GM19455 (cell line): ENCODE data around the gene THAP11.

Experiments
- ATAC-seq: cut with Tn5 transposase; IDR thresholded peaks from one replicate; pipeline ENCODE4 v1.9.1; 2021; ENCODE audit not compliant: unreplicated experiment

The THAP11 gene

DNA sequence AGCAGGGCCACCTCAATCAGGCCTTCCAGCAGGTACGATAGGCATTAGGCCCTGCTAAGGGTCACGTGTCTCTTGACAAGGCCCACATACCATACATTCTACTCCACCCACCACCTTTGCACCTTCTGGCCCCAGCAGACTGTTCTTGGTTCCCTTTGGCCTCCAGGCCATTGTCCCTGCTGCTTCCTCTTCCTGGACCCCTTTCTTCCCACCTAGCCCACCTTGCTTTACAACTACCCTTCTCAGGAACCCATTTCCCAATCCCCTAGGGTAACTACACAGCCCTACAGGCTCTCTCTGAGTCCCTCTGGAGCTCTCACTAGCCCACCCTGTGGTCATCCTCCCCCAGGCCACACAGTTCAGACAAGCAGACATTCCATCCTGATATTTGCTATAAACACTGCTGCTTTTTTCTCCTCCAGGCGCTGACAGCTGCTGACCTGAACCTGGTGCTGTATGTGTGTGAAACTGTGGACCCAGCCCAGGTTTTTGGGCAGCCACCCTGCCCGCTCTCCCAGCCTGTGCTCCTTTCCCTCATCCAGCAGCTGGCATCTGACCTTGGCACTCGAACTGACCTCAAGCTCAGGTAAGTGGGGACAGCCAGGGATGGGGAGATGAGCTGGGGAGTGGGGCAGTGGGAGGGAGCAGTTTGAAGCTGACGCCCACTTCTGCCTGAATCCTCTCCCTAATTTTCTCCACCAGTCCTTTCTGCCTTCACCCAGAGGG lies 41.2 kb downstream of the THAP11 start:
- no peak for ATAC-seq

DNA sequence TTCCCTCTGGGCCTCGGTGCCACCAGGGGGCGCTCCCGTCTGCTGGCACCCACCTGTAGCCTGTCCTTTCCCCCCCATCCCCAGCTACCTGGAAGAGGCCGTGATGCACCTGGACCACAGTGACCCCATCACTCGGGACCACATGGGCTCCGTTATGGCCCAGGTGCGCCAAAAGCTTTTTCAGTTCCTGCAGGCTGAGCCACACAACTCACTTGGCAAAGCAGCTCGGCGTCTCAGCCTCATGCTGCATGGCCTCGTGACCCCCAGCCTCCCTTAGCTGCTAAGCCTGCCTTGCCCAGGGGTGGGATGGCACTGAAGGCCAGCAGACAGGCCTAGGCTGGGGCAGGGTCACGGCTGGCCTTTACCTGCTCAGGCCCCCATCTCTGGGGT lies 41.7 kb downstream of the THAP11 start:
- ATAC-seq: no peak

DNA sequence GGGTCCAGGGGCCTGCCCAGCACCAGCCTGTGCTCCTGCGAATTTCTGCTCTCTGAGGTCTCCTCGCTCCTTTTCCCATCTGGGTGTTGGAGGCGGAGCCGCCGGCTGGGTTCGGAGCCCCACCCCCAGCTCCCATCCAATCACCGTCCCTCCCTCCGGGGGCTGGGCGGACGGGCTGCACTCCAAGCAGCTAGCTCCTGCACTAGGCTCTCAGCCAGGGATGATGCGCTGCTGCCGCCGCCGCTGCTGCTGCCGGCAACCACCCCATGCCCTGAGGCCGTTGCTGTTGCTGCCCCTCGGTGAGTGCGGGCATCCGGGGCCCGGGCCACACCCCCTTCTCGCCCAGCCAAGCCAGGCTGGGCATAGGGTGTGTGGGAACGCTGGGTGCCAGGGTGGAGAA lies 42.6 kb downstream of the THAP11 start, which contains the start of gene NRN1L:
Gene NRN1L (plus strand): TSS at position 202 of the 400 bp plus-strand sequence. CDS start 19 bp downstream, at position 221.
- ATAC-seq: no peak

DNA sequence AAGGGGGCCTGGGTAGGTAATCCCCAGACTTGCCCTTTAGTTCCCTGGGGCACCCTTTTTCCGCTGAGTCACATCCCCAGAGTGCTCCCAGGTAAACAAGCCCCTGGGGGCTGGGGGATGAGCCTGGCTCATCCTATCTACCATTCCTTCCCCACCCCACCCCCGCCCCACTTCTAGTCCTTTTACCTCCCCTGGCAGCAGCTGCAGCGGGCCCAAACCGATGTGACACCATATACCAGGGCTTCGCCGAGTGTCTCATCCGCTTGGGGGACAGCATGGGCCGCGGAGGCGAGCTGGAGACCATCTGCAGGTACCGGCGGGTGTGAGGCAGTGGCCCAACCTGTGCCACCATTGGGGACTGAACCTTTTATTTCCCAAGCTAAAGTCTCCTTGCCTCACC lies 43.4 kb downstream of the THAP11 start:
- no peak for ATAC-seq

DNA sequence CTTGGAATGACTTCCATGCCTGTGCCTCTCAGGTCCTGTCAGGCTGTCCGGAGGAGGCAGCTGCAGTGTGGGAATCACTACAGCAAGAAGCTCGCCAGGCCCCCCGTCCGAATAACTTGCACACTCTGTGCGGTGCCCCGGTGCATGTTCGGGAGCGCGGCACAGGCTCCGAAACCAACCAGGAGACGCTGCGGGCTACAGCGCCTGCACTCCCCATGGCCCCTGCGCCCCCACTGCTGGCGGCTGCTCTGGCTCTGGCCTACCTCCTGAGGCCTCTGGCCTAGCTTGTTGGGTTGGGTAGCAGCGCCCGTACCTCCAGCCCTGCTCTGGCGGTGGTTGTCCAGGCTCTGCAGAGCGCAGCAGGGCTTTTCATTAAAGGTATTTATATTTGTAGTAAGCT lies 43.9 kb downstream of the THAP11 start:
- ATAC-seq: no peak

DNA sequence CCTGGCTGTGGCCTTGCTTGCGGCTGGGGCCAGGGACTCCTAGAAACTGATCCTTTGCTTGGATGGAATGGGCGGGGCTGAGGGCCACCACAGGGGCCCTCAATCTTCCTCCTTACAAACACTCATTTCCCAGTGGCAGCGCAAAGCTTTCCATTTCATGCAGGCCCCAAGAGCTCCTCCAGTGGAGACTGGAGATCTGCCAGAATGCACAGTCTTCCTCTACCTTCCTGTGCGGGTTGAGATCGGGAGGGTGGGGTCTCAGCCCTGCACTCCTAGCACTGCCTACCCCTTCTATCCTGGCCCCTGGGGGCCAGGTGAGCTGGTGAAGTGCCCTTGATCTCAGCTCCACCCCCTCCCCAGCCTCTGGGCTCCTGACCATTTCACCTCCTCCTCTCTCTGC lies 44.3 kb downstream of the THAP11 start:
- no peak for ATAC-seq

DNA sequence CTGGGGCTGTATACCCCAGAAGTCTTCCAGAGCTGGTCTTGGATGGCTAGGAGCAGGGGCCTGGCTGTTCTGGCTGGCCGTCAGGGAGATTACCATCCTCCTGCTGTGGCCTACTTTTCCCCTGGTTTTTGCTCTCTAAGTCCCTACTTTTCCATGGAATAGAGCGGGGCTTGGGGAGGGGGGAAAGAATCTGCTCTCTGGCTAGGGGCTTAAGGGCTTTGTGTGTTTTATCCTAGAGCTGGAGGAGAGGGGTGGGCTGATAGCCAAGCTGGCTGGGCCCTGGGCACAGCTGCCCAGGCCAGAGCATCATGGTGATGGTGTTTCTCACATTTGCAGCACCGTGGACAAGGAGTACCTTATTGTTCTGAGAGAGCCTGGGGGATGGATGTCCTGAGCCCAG lies 46.2 kb downstream of the THAP11 start:
- no peak for ATAC-seq

DNA sequence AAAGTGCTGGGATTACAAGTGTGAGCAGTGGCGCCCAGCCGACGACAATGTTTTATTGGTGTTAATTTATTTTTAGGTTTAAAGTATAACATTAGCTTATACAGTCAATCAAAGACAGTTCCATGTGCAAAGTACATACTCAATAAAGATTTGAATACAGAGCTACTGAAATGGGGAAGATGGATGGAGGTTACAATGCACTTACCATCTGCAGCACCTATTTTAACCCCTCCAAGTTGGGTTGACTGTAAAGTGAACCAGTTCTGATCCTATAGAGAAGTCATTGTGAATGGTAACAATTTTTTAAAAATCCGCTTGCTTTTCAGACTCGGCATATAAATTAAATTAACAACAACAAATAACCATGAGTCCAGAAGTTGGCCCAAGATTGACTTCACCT lies 50.3 kb downstream of the THAP11 start:
- ATAC-seq: no peak

DNA sequence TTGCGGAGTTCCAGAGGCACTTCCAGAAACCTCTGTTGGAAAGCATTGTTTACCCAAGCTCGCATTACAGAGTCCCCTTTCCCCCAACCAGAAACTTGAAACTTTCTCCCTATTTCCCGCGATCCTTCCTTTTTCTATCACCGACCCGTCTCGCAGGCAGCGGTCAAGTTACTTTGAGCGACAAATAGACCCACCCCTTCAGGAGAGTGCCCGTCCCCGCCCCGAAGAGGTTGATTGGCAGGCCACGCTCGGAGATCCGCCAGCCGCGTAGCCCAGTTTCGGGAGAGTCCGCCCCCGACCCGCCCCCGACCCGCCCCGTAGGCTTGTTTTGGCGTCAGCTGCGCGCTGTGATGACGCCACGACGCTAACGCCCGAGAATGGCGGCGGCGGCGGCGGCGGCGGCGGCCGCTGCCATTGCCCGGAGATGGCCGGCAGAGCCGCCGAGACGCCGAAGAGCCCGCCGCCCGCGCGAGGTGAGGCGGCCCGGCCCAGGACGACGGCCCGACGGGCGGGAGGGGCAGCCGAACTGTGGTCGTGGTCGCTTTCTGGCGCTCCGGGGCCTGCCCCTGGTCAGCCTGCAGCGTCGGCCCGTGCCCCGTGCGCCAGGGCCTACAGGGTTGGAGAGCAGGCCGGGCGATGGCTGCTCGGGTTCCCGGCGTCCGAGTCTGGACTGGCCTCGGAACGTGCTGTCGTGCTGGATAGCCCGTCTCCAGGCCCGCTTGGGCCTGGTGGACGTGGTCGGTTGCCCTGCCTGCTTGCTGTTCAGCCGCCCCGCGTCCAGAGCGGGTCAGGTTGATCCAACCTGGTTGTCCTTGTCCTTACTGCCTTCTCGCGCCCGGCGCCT lies 51.0 kb downstream of the THAP11 start, which contains the start of gene PSKH1:
Gene PSKH1 (plus strand): TSS at position 356 of the 844 bp plus-strand sequence. CDS start 15,496 bp downstream, outside the sequence.
- ATAC-seq: peak; percentile 78
